ENCODE data around the gene PPP1R1B. TPM values are rescaled to one million over a fixed set of nuclear protein-coding genes. Genes with fewer than 3 reads are reported as not detected.
A peak's percentile ranks its signal among the peaks of the same experiment; 100 is the strongest.

Gene PPP1R1B
- 1.5 and 3.4 TPM in 2 replicates for total RNA-seq (2014; rRNA removed; shearing (Covaris generic))
- polyA plus RNA-seq (2016; fragmentation: Nextera tagmentation; extraction: Ambion mirVana), result 3.7 and 5.4 TPM in 2 replicates
- long read RNA-seq, partial matches to known transcripts, result 0 of 1 reads
- long read RNA-seq, other reads (novel, unspliced or antisense), result 1 of 1 reads

DNA sequence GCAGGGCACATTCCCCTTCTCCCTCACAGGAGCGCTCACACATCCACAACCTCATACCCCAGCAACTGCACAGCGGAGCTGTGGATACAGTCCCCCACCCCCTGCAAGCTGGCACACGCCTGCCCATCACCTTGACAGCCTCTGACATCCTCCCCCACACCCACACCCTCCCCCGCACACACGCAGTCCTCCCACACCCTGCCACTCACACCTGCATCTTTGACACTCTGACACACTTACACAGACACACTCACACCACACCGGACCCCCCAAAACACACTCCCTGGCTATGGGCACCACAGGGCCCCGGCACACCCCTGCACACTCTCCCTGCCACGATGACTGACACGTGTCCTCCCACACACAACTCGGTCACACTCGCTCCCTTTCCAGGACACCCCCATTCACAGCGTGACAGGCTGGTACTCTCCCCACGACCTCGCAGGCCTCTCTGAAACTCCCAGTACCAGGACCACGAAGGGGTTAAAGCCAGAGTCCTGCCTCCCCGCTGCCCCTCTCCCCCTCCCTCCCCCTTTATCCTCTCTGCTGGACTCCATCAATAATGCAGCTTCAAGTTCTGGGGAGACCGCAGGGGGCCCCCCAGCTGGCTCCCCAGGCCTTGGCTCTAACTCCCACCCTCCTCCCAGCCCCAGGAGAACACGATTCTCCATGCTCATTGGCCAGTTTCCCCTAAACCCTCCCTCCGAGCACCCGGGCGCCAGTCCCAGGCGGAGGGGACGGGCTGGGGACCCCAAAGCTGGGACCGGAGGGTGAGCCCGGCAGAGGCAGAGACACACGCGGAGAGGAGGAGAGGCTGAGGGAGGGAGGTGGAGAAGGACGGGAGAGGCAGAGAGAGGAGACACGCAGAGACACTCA, at the start of gene PPP1R1B:
Gene PPP1R1B (plus strand): TSS at position 782 of the 876 bp plus-strand sequence. CDS start 441 bp downstream, outside the sequence.
- H3K36me3 Mint-ChIP-seq (ENCODE audit: low read depth), result 0 out of 3 replicates have a peak, but pooled peaks cover 2% of the 10 kb centered on the region
- H3K4me3 ChIP-seq, result peak within 1 kb of the TSS; percentile 91
- no peaks in the 10 kb centered on the region; the same call in 2 of the 3 replicates for H3K9me3 Mint-ChIP-seq
- no peaks in the 10 kb centered on the region for H4K20me1 ChIP-seq (replicated peaks; ENCODE audit: insufficient read depth)
- H3K36me3 ChIP-seq (ENCODE audit: insufficient read depth), result no peaks in the 10 kb centered on the region
- H3K27ac Mint-ChIP-seq, result no peak within 1 kb of the TSS
- H3K4me2 ChIP-seq, result peak within 1 kb of the TSS; percentile 95
- H2AFZ ChIP-seq, result peak within 1 kb of the TSS; percentile 91; the same call in 1 of the 2 replicates
- H3K27me3 ChIP-seq (ENCODE audit: insufficient read depth), result peaks cover 75% of the 10 kb centered on the region
- H3K4me3 Mint-ChIP-seq, result peak within 1 kb of the TSS; percentile 86
- H3K4me1 Mint-ChIP-seq, result peaks cover 65% of the 10 kb centered on the region
- H3K79me2 ChIP-seq (replicated peaks; ENCODE audit: insufficient read depth), result no peaks in the 10 kb centered on the region
- DNase-seq (ENCODE audit: low spot score) (peak; percentile 74), ATAC-seq (peak; percentile 44)
- no peak for TF ChIP-seq ZNF331 (CRISPR knock-in tag; IDR thresholded peaks at IDR 0.05; ENCODE audit: low read depth)
- TF ChIP-seq EZH2phosphoT487 (IDR thresholded peaks at IDR 0.05; ENCODE audit: unreplicated experiment), result no peak
- TF ChIP-seq, protein P1, sequence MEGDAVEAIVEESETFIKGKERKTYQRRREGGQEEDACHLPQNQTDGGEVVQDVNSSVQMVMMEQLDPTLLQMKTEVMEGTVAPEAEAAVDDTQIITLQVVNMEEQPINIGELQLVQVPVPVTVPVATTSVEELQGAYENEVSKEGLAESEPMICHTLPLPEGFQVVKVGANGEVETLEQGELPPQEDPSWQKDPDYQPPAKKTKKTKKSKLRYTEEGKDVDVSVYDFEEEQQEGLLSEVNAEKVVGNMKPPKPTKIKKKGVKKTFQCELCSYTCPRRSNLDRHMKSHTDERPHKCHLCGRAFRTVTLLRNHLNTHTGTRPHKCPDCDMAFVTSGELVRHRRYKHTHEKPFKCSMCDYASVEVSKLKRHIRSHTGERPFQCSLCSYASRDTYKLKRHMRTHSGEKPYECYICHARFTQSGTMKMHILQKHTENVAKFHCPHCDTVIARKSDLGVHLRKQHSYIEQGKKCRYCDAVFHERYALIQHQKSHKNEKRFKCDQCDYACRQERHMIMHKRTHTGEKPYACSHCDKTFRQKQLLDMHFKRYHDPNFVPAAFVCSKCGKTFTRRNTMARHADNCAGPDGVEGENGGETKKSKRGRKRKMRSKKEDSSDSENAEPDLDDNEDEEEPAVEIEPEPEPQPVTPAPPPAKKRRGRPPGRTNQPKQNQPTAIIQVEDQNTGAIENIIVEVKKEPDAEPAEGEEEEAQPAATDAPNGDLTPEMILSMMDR (conservative IDR thresholded peaks at IDR 0.05; ENCODE audit: low read depth in 2 of 2), result no peak
- TF ChIP-seq, protein P2, sequence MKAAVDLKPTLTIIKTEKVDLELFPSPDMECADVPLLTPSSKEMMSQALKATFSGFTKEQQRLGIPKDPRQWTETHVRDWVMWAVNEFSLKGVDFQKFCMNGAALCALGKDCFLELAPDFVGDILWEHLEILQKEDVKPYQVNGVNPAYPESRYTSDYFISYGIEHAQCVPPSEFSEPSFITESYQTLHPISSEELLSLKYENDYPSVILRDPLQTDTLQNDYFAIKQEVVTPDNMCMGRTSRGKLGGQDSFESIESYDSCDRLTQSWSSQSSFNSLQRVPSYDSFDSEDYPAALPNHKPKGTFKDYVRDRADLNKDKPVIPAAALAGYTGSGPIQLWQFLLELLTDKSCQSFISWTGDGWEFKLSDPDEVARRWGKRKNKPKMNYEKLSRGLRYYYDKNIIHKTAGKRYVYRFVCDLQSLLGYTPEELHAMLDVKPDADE (IDR thresholded peaks at IDR 0.05), result no peak
- TF ChIP-seq EZH2 (IDR thresholded peaks at IDR 0.05; ENCODE audit: low read depth, unreplicated experiment), result no peak
- TF ChIP-seq, protein P3, sequence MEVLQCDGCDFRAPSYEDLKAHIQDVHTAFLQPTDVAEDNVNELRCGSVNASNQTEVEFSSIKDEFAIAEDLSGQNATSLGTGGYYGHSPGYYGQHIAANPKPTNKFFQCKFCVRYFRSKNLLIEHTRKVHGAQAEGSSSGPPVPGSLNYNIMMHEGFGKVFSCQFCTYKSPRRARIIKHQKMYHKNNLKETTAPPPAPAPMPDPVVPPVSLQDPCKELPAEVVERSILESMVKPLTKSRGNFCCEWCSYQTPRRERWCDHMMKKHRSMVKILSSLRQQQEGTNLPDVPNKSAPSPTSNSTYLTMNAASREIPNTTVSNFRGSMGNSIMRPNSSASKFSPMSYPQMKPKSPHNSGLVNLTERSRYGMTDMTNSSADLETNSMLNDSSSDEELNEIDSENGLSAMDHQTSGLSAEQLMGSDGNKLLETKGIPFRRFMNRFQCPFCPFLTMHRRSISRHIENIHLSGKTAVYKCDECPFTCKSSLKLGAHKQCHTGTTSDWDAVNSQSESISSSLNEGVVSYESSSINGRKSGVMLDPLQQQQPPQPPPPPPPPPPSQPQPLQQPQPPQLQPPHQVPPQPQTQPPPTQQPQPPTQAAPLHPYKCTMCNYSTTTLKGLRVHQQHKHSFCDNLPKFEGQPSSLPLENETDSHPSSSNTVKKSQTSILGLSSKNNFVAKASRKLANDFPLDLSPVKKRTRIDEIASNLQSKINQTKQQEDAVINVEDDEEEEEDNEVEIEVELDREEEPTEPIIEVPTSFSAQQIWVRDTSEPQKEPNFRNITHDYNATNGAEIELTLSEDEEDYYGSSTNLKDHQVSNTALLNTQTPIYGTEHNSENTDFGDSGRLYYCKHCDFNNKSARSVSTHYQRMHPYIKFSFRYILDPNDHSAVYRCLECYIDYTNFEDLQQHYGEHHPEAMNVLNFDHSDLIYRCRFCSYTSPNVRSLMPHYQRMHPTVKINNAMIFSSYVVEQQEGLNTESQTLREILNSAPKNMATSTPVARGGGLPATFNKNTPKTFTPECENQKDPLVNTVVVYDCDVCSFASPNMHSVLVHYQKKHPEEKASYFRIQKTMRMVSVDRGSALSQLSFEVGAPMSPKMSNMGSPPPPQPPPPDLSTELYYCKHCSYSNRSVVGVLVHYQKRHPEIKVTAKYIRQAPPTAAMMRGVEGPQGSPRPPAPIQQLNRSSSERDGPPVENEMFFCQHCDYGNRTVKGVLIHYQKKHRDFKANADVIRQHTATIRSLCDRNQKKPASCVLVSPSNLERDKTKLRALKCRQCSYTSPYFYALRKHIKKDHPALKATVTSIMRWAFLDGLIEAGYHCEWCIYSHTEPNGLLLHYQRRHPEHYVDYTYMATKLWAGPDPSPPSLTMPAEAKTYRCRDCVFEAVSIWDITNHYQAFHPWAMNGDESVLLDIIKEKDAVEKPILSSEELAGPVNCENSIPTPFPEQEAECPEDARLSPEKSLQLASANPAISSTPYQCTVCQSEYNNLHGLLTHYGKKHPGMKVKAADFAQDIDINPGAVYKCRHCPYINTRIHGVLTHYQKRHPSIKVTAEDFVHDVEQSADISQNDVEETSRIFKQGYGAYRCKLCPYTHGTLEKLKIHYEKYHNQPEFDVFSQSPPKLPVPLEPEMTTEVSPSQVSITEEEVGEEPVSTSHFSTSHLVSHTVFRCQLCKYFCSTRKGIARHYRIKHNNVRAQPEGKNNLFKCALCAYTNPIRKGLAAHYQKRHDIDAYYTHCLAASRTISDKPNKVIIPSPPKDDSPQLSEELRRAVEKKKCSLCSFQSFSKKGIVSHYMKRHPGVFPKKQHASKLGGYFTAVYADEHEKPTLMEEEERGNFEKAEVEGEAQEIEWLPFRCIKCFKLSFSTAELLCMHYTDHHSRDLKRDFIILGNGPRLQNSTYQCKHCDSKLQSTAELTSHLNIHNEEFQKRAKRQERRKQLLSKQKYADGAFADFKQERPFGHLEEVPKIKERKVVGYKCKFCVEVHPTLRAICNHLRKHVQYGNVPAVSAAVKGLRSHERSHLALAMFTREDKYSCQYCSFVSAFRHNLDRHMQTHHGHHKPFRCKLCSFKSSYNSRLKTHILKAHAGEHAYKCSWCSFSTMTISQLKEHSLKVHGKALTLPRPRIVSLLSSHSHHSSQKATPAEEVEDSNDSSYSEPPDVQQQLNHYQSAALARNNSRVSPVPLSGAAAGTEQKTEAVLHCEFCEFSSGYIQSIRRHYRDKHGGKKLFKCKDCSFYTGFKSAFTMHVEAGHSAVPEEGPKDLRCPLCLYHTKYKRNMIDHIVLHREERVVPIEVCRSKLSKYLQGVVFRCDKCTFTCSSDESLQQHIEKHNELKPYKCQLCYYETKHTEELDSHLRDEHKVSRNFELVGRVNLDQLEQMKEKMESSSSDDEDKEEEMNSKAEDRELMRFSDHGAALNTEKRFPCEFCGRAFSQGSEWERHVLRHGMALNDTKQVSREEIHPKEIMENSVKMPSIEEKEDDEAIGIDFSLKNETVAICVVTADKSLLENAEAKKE (CRISPR knock-in tag; IDR thresholded peaks at IDR 0.05), result no peak
- TF ChIP-seq ZNF114 (CRISPR knock-in tag; IDR thresholded peaks at IDR 0.05), result no peak
- no peak for TF ChIP-seq JUNB (IDR thresholded peaks at IDR 0.05; ENCODE audit: unreplicated experiment)
- TF ChIP-seq, protein P4, sequence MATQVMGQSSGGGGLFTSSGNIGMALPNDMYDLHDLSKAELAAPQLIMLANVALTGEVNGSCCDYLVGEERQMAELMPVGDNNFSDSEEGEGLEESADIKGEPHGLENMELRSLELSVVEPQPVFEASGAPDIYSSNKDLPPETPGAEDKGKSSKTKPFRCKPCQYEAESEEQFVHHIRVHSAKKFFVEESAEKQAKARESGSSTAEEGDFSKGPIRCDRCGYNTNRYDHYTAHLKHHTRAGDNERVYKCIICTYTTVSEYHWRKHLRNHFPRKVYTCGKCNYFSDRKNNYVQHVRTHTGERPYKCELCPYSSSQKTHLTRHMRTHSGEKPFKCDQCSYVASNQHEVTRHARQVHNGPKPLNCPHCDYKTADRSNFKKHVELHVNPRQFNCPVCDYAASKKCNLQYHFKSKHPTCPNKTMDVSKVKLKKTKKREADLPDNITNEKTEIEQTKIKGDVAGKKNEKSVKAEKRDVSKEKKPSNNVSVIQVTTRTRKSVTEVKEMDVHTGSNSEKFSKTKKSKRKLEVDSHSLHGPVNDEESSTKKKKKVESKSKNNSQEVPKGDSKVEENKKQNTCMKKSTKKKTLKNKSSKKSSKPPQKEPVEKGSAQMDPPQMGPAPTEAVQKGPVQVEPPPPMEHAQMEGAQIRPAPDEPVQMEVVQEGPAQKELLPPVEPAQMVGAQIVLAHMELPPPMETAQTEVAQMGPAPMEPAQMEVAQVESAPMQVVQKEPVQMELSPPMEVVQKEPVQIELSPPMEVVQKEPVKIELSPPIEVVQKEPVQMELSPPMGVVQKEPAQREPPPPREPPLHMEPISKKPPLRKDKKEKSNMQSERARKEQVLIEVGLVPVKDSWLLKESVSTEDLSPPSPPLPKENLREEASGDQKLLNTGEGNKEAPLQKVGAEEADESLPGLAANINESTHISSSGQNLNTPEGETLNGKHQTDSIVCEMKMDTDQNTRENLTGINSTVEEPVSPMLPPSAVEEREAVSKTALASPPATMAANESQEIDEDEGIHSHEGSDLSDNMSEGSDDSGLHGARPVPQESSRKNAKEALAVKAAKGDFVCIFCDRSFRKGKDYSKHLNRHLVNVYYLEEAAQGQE (IDR thresholded peaks at IDR 0.05; ENCODE audit: unreplicated experiment), result no peak
- no peak for TF ChIP-seq CREB1 (CRISPR knock-in tag; IDR thresholded peaks at IDR 0.05; ENCODE audit: low read depth)
- no peak for TF ChIP-seq NANOG (IDR thresholded peaks at IDR 0.05; ENCODE audit: borderline replicate concordance)
- no peak for TF ChIP-seq STAT1 (IDR thresholded peaks at IDR 0.05; ENCODE audit: unreplicated experiment)
- TF ChIP-seq POLR2AphosphoS5 (IDR thresholded peaks at IDR 0.05; ENCODE audit: low read depth), result no peak
- 0 out of 2 replicates have a peak, but pooled peaks cover 10% of the 10 kb centered on the region for H3F3A ChIP-seq (replicated peaks; ENCODE audit: low read depth)
- peaks cover 68% of the 10 kb centered on the region for H3K27me3 Mint-ChIP-seq (ENCODE audit: insufficient read depth, low read depth, poor library complexity)
- no peak within 1 kb of the TSS for H3K27ac ChIP-seq (ENCODE audit: low read depth)
- H3K9me2 ChIP-seq (ENCODE audit: insufficient read depth), result no peaks in the 10 kb centered on the region
- peaks cover 44% of the 10 kb centered on the region for H3K4me1 ChIP-seq (ENCODE audit: insufficient read depth)

Measured in GM23338 (cell line).